ENCODE data around the gene PARK7.
"Not testable (repeated sequence)": the region's sequence is repeated elsewhere in the genome, so short reads cannot be mapped to it uniquely, and the experiment has no call there.

The PARK7 gene

GRCh38 chr1:7960867-7961215 is 670 bp upstream of the PARK7 start:
- no peaks in the 10 kb centered on the region for H4K20me1 ChIP-seq (ENCODE audit: insufficient read depth)
- peak overlapping the region; percentile 80 for H2AFZ ChIP-seq (ENCODE audit: low read depth)
- peaks cover 10% of the 10 kb centered on the region; the same call in 1 of the 2 replicates for H3K36me3 ChIP-seq (ENCODE audit: insufficient read depth)
- H3K4me1 ChIP-seq (ENCODE audit: low read depth, poor library complexity, severe bottlenecking): peaks cover 24% of the 10 kb centered on the region
- H3K27ac ChIP-seq: peak overlapping the region; percentile 72
- peak overlapping the region; percentile 61 for H3K4me2 ChIP-seq
- H3K27me3 ChIP-seq (ENCODE audit: insufficient read depth, low read depth): no peaks in the 10 kb centered on the region
- peaks cover 30% of the 10 kb centered on the region for H3K79me2 ChIP-seq (ENCODE audit: insufficient read depth, low read depth)
- peak overlapping the region; percentile 83 for H3K9ac ChIP-seq
- H3K4me3 ChIP-seq (IDR thresholded peaks at IDR 0.05; ENCODE audit: insufficient read depth, low read depth, low read length): peak overlapping the region; percentile 93
- peak; percentile 28; the same call in 1 of the 2 replicates for TF ChIP-seq CTCF (conservative IDR thresholded peaks at IDR 0.05; ENCODE audit: low read depth, low read length)

GRCh38 chr1:7962014-7962335 is 464 bp downstream of the PARK7 start:
- Histone ChIP-seq H2AFZ (ENCODE audit: low read depth) (peak overlapping the region; percentile 47; the same call in 1 of the 2 replicates), H3K27ac (peak overlapping the region; percentile 74), H3K4me2 (peak overlapping the region; percentile 87), H3K36me3 (ENCODE audit: insufficient read depth) (peaks cover 12% of the 10 kb centered on the region; the same call in 1 of the 2 replicates), H3K9ac (peak overlapping the region; percentile 83), H3K4me1 (ENCODE audit: low read depth, poor library complexity, severe bottlenecking) (peaks cover 24% of the 10 kb centered on the region), H3K4me3 (IDR thresholded peaks at IDR 0.05; ENCODE audit: insufficient read depth, low read depth, low read length) (peak overlapping the region; percentile 71), H4K20me1 (ENCODE audit: insufficient read depth) (no peaks in the 10 kb centered on the region), H3K27me3 (ENCODE audit: insufficient read depth, low read depth) (no peaks in the 10 kb centered on the region), H3K79me2 (ENCODE audit: insufficient read depth, low read depth) (peaks cover 42% of the 10 kb centered on the region)
- TF ChIP-seq CTCF (conservative IDR thresholded peaks at IDR 0.05; ENCODE audit: low read depth, low read length): no peak

- peak overlapping the region; percentile 33 for H3K4me3 ChIP-seq (IDR thresholded peaks at IDR 0.05; ENCODE audit: insufficient read depth, low read depth, low read length)
- no peaks in the 10 kb centered on the region for H3K27me3 ChIP-seq (ENCODE audit: insufficient read depth, low read depth)
- H3K4me1 ChIP-seq (ENCODE audit: low read depth, poor library complexity, severe bottlenecking): peaks cover 30% of the 10 kb centered on the region
- peak overlapping the region; percentile 74 for H3K27ac ChIP-seq
- peak overlapping the region; percentile 83; the same call in 1 of the 2 replicates for H3K9ac ChIP-seq
- H3K79me2 ChIP-seq (ENCODE audit: insufficient read depth, low read depth): peaks cover 50% of the 10 kb centered on the region
- no peak for TF ChIP-seq CTCF (conservative IDR thresholded peaks at IDR 0.05; ENCODE audit: low read depth, low read length)
- H3K36me3 ChIP-seq (ENCODE audit: insufficient read depth): peaks cover 12% of the 10 kb centered on the region; the same call in 1 of the 2 replicates
- no peaks in the 10 kb centered on the region for H4K20me1 ChIP-seq (ENCODE audit: insufficient read depth)
- H3K4me2 ChIP-seq: peak overlapping the region; percentile 87
- 0 out of 2 replicates have a peak overlapping the region, but pooled peaks have one; percentile 47 for H2AFZ ChIP-seq (ENCODE audit: low read depth)
Measured at GRCh38 chr1:7962636-7963377, 1.3 kb downstream of the PARK7 start.

GRCh38 chr1:7963378-7963730 is 1.8 kb downstream of the PARK7 start:
- peak overlapping the region; percentile 87; the same call in 1 of the 2 replicates for H3K4me2 ChIP-seq

DNA sequence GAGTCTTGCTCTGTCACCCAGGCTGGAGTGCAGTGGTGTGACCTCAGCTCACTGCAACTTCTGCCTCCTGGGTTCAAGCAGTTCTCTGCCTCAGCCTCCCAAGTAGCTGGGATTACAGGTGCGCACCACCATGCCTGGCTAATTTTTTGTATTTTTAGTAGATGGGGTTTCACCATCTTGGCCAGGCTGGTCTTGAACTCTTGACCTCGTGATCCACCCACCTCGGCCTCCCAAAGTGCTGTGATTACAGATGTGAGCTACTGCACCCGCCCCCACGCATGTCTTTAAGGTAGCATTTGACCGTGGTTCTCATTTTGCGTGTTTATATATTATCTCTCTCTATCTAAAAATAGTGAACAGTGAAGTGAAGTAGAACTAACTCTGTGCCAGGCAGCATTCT is 2.3 kb downstream of the PARK7 start:
- not testable (repeated sequence) for H2AFZ ChIP-seq (ENCODE audit: low read depth); H4K20me1 ChIP-seq (ENCODE audit: insufficient read depth); H3K9ac ChIP-seq; H3K4me2 ChIP-seq; H3K27ac ChIP-seq; H3K4me3 ChIP-seq (IDR thresholded peaks at IDR 0.05; ENCODE audit: insufficient read depth, low read depth, low read length); H3K27me3 ChIP-seq (ENCODE audit: insufficient read depth, low read depth)
- Histone ChIP-seq H3K36me3 (ENCODE audit: insufficient read depth) (peaks cover 15% of the 10 kb centered on the region; the same call in 1 of the 2 replicates), H3K79me2 (ENCODE audit: insufficient read depth, low read depth) (peaks cover 52% of the 10 kb centered on the region), H3K4me1 (ENCODE audit: low read depth, poor library complexity, severe bottlenecking) (peaks cover 30% of the 10 kb centered on the region)

More at GRCh38 chr1:7963378-7963730, 1.8 kb downstream of the PARK7 start:
- Histone ChIP-seq H3K36me3 (ENCODE audit: insufficient read depth) (peaks cover 12% of the 10 kb centered on the region; the same call in 1 of the 2 replicates), H3K4me1 (ENCODE audit: low read depth, poor library complexity, severe bottlenecking) (peaks cover 30% of the 10 kb centered on the region), H3K79me2 (ENCODE audit: insufficient read depth, low read depth) (peaks cover 52% of the 10 kb centered on the region)
- H3K27ac ChIP-seq; H2AFZ ChIP-seq (ENCODE audit: low read depth); H4K20me1 ChIP-seq (ENCODE audit: insufficient read depth); H3K4me3 ChIP-seq (IDR thresholded peaks at IDR 0.05; ENCODE audit: insufficient read depth, low read depth, low read length); H3K27me3 ChIP-seq (ENCODE audit: insufficient read depth, low read depth); H3K9ac ChIP-seq: not testable (repeated sequence)

Data from KMS-11 (cell line).